Activated naive CD8-positive, alpha-beta T cell treated with anti-CD3 and anti-CD28 coated beads, Interleukin-2, amount 50 U/mL, for 16 hours (primary cell): ENCODE results near the gene CRYZL1.

Experiments used
- DNase-seq: peaks from one replicate; pipeline ENCODE4 v3.0.0-alpha.2; 2020; ENCODE audit warnings: low read depth, low spot score

The CRYZL1 gene

GRCh38 chr21:33661146-33661545, 19.6 kb upstream of the CRYZL1 start:
- no peak for DNase-seq

- no peak for DNase-seq
Observed at GRCh38 chr21:33660406-33660805, 18.9 kb upstream of the CRYZL1 start.

- no peak for DNase-seq
Observed at GRCh38 chr21:33659568-33659949, 18.0 kb upstream of the CRYZL1 start.

- DNase-seq, result no peak
Observed at GRCh38 chr21:33658919-33659567, 17.5 kb upstream of the CRYZL1 start.

- no peak for DNase-seq
Observed at GRCh38 chr21:33657124-33657820, 15.7 kb upstream of the CRYZL1 start.

GRCh38 chr21:33655588-33656221, 14.2 kb upstream of the CRYZL1 start:
- no peak for DNase-seq

GRCh38 chr21:33654412-33654811, 12.9 kb upstream of the CRYZL1 start:
- DNase-seq, result no peak

GRCh38 chr21:33651965-33652680, 10.6 kb upstream of the CRYZL1 start:
- no peak for DNase-seq

GRCh38 chr21:33650929-33651509, 9.5 kb upstream of the CRYZL1 start:
- no peak for DNase-seq

GRCh38 chr21:33650230-33650629, 8.7 kb upstream of the CRYZL1 start:
- DNase-seq, result no peak

GRCh38 chr21:33648555-33648954, 7.0 kb upstream of the CRYZL1 start:
- DNase-seq, result no peak

GRCh38 chr21:33647587-33647986, 6.0 kb upstream of the CRYZL1 start:
- no peak for DNase-seq

GRCh38 chr21:33645730-33646129, 4.2 kb upstream of the CRYZL1 start:
- no peak for DNase-seq

GRCh38 chr21:33644383-33645074, 3.0 kb upstream of the CRYZL1 start:
- no peak for DNase-seq

GRCh38 chr21:33643658-33644311, 2.2 kb upstream of the CRYZL1 start:
- no peak for DNase-seq

- no peak for DNase-seq
Observed at GRCh38 chr21:33642896-33643657, 1.5 kb upstream of the CRYZL1 start.

- peak; percentile 100 for DNase-seq
Observed at GRCh38 chr21:33642027-33642895, 720 bp upstream of the CRYZL1 start, which contains the start of gene ITSN1. TSS of gene ITSN1 (plus strand) at chr21:33642501. CDS start at chr21:33718829, 76,328 bp downstream.

GRCh38 chr21:33640697-33641351, 717 bp downstream of the CRYZL1 start:
- DNase-seq, result no peak
